Upper lobe of left lung (tissue), 4 donors: ENCODE data around the gene IDH3A.

Source experiments
- CTCF ChIP-seq, 6 experiments: fragments of 450-650 bp in 4 of 6; fragments of 200-600 bp in 2 of 6; sonication (generic) in 2 of 6; IDR thresholded peaks; one replicate each; pipeline ENCODE4 v1.5.1; 2016 to 2019; ENCODE audit warnings: antibody characterized with exemption in 6 of 6
- EP300 ChIP-seq, 4 donors: sonication (generic); formaldehyde crosslinking; IDR thresholded peaks; one replicate each; pipeline ENCODE4 v1.5.1; 2017; ENCODE audit warnings: antibody characterized with exemption in 4 of 4, control low read depth in 2 of 4
- POLR2A ChIP-seq, 4 donors: fragments of 450-650 bp; IDR thresholded peaks; one replicate each; pipeline ENCODE4 v1.5.1; 2016 to 2017; ENCODE audit warnings: antibody characterized with exemption in 4 of 4, mild to moderate bottlenecking in 2 of 4

DNA sequence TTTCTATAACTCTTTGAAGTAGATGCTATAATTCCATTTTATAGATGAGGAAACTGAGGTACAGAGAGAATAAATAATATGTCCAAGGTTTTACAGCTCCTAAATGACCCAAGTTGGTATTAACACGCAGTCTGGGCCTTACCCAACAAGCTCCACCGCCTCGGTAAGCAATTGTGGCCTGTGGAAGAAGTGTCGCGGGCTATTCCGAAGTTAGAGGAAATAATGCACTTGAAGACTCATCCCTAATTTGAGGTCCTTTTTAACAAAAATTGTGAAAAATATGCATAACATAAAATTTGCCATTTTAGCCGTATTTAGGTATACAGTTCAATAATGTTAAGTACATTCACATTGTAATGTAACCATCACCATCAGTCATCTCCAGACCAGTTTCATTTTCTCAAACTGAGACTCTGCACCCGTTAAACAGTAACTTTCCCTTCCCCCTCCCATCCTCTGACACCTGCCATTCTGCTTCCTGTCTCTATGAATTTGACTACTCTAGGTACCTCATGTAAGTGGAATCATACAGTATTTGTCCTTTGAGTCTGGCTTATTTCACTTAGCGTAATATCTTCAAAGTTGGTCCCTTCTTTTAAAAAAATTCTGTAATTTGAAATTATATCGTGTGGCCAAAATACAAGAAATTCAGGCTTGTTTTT, 18.2 kb downstream of the IDH3A start:
- no peak for TF ChIP-seq EP300 (IDR thresholded peaks at IDR 0.05)
- no peak for TF ChIP-seq POLR2A (IDR thresholded peaks at IDR 0.05)
- TF ChIP-seq CTCF (IDR thresholded peaks at IDR 0.05) = no peak
